GM12891 (cell line): Measurements from ENCODE around the gene TCEAL4.

ENCODE experiments used
- POLR2A ChIP-seq: IDR thresholded peaks from 2 replicates; pipeline ENCODE4 v1.6.1; 2011; ENCODE audit warnings: low read depth, low read length, control low read depth
- TAF1 ChIP-seq: IDR thresholded peaks from 2 replicates; pipeline ENCODE4 v1.6.1; 2011; ENCODE audit warnings: low read depth, low read length, control low read depth

DNA sequence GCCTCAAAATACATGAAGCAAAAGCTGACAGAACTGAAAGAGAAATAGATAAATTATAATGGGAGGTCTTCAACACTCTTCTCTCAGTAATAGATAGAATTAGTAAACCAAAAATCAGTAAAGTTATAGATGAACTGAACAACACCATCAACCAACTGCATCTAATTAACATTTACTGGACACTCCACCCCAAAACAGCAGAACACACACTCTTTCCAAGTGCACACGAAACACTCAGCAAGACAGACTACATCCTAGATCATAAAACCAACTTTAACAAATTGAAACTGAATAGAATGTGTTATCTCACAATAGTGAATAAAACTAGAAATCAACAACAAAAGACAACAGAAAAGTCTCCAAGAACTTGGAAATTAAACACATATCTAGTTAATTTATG is 25.1 kb upstream of the TCEAL4 start:
- TF ChIP-seq POLR2A, result no peak
- TF ChIP-seq TAF1, result no peak
